Measurements from ENCODE around the gene DIP2C.

DIP2C gene

DNA sequence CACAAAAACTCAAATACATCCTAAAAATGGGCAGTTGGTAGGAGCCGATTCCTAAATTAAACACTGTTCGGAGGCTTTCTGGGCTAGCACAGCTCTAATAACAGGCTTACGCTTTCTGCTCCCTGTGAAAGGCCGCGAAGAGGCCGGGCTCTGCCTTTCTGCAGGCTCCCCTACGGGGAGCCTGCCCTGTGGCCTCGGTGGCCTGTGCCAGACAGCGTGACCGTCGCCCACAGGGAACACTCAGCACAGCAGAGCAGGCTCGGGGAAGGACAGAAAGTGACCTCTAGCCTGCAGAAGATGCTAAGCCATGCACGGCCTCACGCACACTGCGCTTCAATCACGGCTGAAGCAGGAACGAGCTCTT is 64.2 kb downstream of the DIP2C start:
- Histone ChIP-seq H4K20me1 (ENCODE audit: insufficient read depth, low read length) (no peaks in the 10 kb centered on the region), H3K4me2 (ENCODE audit: insufficient read depth, low read length) (no peak overlapping the region), H3K27ac (ENCODE audit: low read length) (no peak overlapping the region), H2AFZ (ENCODE audit: low read depth, low read length) (no peak overlapping the region), H3K79me2 (ENCODE audit: insufficient read depth, low read length) (no peaks in the 10 kb centered on the region), H3K27me3 (ENCODE audit: insufficient read depth, low read length, poor library complexity) (peaks cover 7% of the 10 kb centered on the region), H3K4me1 (ENCODE audit: insufficient read depth, low read length) (no peaks in the 10 kb centered on the region), H3K4me3 (ENCODE audit: low read depth in 1 of 2, low read length in 2 of 2) (no peak overlapping the region), H3K36me3 (ENCODE audit: insufficient read depth, low read length) (no peaks in the 10 kb centered on the region), H3K9me3 (ENCODE audit: insufficient read depth, low read length, severe bottlenecking) (no peaks in the 10 kb centered on the region), H3K9ac (ENCODE audit: low read depth, low read length) (no peak overlapping the region)
- ATAC-seq (ENCODE audit: insufficient read depth, low read depth) = no peak
- DNase-seq = no peak
- TF ChIP-seq, protein P1, sequence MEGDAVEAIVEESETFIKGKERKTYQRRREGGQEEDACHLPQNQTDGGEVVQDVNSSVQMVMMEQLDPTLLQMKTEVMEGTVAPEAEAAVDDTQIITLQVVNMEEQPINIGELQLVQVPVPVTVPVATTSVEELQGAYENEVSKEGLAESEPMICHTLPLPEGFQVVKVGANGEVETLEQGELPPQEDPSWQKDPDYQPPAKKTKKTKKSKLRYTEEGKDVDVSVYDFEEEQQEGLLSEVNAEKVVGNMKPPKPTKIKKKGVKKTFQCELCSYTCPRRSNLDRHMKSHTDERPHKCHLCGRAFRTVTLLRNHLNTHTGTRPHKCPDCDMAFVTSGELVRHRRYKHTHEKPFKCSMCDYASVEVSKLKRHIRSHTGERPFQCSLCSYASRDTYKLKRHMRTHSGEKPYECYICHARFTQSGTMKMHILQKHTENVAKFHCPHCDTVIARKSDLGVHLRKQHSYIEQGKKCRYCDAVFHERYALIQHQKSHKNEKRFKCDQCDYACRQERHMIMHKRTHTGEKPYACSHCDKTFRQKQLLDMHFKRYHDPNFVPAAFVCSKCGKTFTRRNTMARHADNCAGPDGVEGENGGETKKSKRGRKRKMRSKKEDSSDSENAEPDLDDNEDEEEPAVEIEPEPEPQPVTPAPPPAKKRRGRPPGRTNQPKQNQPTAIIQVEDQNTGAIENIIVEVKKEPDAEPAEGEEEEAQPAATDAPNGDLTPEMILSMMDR (IDR thresholded peaks at IDR 0.05; ENCODE audit: borderline replicate concordance, extremely low read depth, low read length, poor library complexity, severe bottlenecking) = no peak
- no peak for TF ChIP-seq EZH2 (IDR thresholded peaks at IDR 0.05; ENCODE audit: borderline replicate concordance, low read depth, low read length, severe bottlenecking)

DNA sequence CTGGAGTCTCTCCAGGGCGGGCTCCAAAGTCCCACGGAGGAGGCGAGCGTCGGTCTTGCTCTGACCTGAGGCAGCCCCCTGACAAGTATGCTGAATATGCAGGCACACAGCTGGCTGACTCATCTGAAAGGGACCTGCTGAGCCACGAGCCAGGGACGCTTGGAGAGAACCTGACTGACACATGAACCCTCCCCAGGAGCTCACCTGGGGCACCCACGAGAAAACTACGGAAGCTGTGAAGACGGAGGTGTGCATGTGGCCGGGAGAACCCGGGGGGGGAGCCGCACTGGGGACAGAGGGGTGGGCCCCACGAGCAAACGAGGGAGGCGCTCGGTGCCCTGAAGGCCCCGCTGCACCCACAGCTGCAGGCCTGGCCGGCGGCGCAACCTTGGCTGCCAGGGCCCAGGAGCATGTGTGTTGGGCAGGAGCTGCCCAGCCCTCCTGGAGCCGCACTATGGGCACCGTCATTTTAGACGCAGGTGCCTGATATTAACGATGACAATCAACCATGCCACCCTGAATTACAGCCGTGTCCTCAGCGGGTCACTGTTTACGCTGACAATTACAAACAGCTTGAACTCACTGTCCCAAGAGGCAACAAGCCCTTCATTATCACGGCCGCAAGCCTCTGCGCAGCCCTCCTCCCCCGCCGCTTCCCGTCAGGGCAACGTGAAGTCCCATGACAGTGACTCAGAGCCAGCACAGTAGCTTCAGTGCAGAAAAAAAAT is 64.7 kb downstream of the DIP2C start:
- Histone ChIP-seq H2AFZ (ENCODE audit: low read depth, low read length) (no peak overlapping the region), H3K4me3 (ENCODE audit: low read depth in 1 of 2, low read length in 2 of 2) (no peak overlapping the region), H3K4me1 (ENCODE audit: insufficient read depth, low read length) (no peaks in the 10 kb centered on the region), H3K27ac (ENCODE audit: low read length) (no peak overlapping the region), H3K9ac (ENCODE audit: low read depth, low read length) (no peak overlapping the region), H3K36me3 (ENCODE audit: insufficient read depth, low read length) (no peaks in the 10 kb centered on the region), H3K79me2 (ENCODE audit: insufficient read depth, low read length) (no peaks in the 10 kb centered on the region), H3K27me3 (ENCODE audit: insufficient read depth, low read length, poor library complexity) (peaks cover 13% of the 10 kb centered on the region), H4K20me1 (ENCODE audit: insufficient read depth, low read length) (0 out of 2 replicates have a peak, but pooled peaks cover 2% of the 10 kb centered on the region), H3K4me2 (ENCODE audit: insufficient read depth, low read length) (no peak overlapping the region), H3K9me3 (ENCODE audit: insufficient read depth, low read length, severe bottlenecking) (no peaks in the 10 kb centered on the region)
- no peak for ATAC-seq (ENCODE audit: insufficient read depth, low read depth)
- no peak for DNase-seq
- TF ChIP-seq, protein P1 (IDR thresholded peaks at IDR 0.05; ENCODE audit: borderline replicate concordance, extremely low read depth, low read length, poor library complexity, severe bottlenecking) = no peak
- no peak for TF ChIP-seq EZH2 (IDR thresholded peaks at IDR 0.05; ENCODE audit: borderline replicate concordance, low read depth, low read length, severe bottlenecking)

DNA sequence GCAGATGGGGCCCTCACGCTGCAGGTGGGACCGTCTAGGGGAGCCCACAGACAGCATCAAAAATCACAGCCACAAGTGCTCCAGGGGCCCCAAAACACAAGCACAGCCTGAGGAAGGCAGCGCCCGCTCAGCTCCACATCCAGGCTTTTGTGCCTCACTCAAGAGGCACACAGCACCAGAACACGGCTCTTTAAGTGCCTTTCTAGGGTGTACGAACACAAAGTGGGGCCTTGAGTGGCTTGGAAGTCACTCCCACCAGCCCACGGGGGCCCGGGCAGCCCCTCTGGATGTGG is 65.2 kb downstream of the DIP2C start:
- H3K36me3 ChIP-seq (ENCODE audit: insufficient read depth, low read length) = no peaks in the 10 kb centered on the region
- H4K20me1 ChIP-seq (ENCODE audit: insufficient read depth, low read length) = 0 out of 2 replicates have a peak, but pooled peaks cover 6% of the 10 kb centered on the region
- H2AFZ ChIP-seq (ENCODE audit: low read depth, low read length) = no peak overlapping the region
- H3K79me2 ChIP-seq (ENCODE audit: insufficient read depth, low read length) = no peaks in the 10 kb centered on the region
- ATAC-seq (ENCODE audit: insufficient read depth, low read depth) = no peak
- H3K4me2 ChIP-seq (ENCODE audit: insufficient read depth, low read length) = no peak overlapping the region
- H3K9me3 ChIP-seq (ENCODE audit: insufficient read depth, low read length, severe bottlenecking) = no peaks in the 10 kb centered on the region
- no peak overlapping the region for H3K4me3 ChIP-seq (ENCODE audit: low read depth in 1 of 2, low read length in 2 of 2)
- TF ChIP-seq, protein P1 (IDR thresholded peaks at IDR 0.05; ENCODE audit: borderline replicate concordance, extremely low read depth, low read length, poor library complexity, severe bottlenecking) = no peak
- TF ChIP-seq EZH2 (IDR thresholded peaks at IDR 0.05; ENCODE audit: borderline replicate concordance, low read depth, low read length, severe bottlenecking) = no peak
- H3K4me1 ChIP-seq (ENCODE audit: insufficient read depth, low read length) = no peaks in the 10 kb centered on the region
- DNase-seq = no peak
- peaks cover 16% of the 10 kb centered on the region for H3K27me3 ChIP-seq (ENCODE audit: insufficient read depth, low read length, poor library complexity)
- no peak overlapping the region for H3K27ac ChIP-seq (ENCODE audit: low read length)
- H3K9ac ChIP-seq (ENCODE audit: low read depth, low read length) = no peak overlapping the region

Data from DND-41 (cell line).